Liver (tissue), 3 donors: ENCODE measurements around the gene SUSD5.

Experiments
- FOXA1 ChIP-seq: IDR thresholded peaks from 2 replicates; pipeline ENCODE4 v1.6.1; 2016; ENCODE audit warnings: antibody characterized with exemption
- GABPA ChIP-seq, 2 donors: IDR thresholded peaks in 1 of 2; conservative IDR thresholded peaks in 1 of 2; 2 replicates each; pipeline ENCODE4 v1.6.1; 2016; ENCODE audit warnings: antibody characterized with exemption in 2 of 2, mild to moderate bottlenecking in 1 of 2, moderate library complexity in 1 of 2
- JUND ChIP-seq, 2 donors: IDR thresholded peaks; 2 replicates each; pipeline ENCODE4 v1.6.1; 2016; ENCODE audit warnings: antibody characterized with exemption in 2 of 2
- NR2F2 ChIP-seq: IDR thresholded peaks from 2 replicates; pipeline ENCODE4 v1.6.1; 2016; ENCODE audit warnings: antibody characterized with exemption
- RAD21 ChIP-seq, 2 donors: IDR thresholded peaks; 2 replicates each; pipeline ENCODE4 v1.6.1; 2016; ENCODE audit warnings: antibody characterized with exemption in 2 of 2, mild to moderate bottlenecking in 2 of 2
- SP1 ChIP-seq: IDR thresholded peaks from 2 replicates; pipeline ENCODE4 v1.6.1; 2018; ENCODE audit warnings: antibody characterized with exemption, mild to moderate bottlenecking
- TF ChIP-seq, protein P1 (sequence below): fragments of 150-350 bp; IDR thresholded peaks from 2 replicates; pipeline ENCODE4 v1.5.1; 2017; ENCODE audit warnings: improper control_type of control experiment, low read depth, low read length; ENCODE audit not compliant: missing input control
- TF ChIP-seq, protein P2 (sequence below): IDR thresholded peaks from 2 replicates; pipeline ENCODE4 v1.6.1; 2016; ENCODE audit warnings: antibody characterized with exemption, mild to moderate bottlenecking
- donor health status: healthy.
- donor health status: healthy.

DNA sequence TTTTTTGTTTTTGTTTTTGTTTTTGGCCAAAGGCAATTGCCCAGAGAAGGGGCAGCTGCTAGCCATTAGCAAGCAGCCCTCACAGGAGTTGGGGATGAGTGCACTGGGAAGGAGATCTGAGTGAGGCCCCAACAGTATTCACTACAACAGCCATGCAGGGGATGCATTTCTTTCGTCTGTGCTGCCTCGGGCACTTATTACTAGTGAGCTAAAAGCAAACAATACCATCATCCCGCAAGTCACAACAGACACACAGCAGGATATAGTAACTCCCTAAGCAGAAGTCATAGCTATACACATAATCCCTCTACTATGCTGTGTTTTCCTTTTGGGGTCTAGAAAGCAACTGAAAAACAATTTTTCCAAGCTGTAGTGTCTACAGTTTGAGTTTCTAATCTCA, 77.6 kb downstream of the SUSD5 start:
- TF ChIP-seq, protein P1, sequence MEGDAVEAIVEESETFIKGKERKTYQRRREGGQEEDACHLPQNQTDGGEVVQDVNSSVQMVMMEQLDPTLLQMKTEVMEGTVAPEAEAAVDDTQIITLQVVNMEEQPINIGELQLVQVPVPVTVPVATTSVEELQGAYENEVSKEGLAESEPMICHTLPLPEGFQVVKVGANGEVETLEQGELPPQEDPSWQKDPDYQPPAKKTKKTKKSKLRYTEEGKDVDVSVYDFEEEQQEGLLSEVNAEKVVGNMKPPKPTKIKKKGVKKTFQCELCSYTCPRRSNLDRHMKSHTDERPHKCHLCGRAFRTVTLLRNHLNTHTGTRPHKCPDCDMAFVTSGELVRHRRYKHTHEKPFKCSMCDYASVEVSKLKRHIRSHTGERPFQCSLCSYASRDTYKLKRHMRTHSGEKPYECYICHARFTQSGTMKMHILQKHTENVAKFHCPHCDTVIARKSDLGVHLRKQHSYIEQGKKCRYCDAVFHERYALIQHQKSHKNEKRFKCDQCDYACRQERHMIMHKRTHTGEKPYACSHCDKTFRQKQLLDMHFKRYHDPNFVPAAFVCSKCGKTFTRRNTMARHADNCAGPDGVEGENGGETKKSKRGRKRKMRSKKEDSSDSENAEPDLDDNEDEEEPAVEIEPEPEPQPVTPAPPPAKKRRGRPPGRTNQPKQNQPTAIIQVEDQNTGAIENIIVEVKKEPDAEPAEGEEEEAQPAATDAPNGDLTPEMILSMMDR, result no peak
- TF ChIP-seq FOXA1 (no peak), SP1 (no peak), GABPA (IDR thresholded peaks at IDR 0.05 in 1 of 2, conservative IDR thresholded peaks at IDR 0.05 in 1 of 2) (no peak), RAD21 (IDR thresholded peaks at IDR 0.05) (no peak), JUND (IDR thresholded peaks at IDR 0.05) (no peak), NR2F2 (no peak)
- TF ChIP-seq, protein P2, sequence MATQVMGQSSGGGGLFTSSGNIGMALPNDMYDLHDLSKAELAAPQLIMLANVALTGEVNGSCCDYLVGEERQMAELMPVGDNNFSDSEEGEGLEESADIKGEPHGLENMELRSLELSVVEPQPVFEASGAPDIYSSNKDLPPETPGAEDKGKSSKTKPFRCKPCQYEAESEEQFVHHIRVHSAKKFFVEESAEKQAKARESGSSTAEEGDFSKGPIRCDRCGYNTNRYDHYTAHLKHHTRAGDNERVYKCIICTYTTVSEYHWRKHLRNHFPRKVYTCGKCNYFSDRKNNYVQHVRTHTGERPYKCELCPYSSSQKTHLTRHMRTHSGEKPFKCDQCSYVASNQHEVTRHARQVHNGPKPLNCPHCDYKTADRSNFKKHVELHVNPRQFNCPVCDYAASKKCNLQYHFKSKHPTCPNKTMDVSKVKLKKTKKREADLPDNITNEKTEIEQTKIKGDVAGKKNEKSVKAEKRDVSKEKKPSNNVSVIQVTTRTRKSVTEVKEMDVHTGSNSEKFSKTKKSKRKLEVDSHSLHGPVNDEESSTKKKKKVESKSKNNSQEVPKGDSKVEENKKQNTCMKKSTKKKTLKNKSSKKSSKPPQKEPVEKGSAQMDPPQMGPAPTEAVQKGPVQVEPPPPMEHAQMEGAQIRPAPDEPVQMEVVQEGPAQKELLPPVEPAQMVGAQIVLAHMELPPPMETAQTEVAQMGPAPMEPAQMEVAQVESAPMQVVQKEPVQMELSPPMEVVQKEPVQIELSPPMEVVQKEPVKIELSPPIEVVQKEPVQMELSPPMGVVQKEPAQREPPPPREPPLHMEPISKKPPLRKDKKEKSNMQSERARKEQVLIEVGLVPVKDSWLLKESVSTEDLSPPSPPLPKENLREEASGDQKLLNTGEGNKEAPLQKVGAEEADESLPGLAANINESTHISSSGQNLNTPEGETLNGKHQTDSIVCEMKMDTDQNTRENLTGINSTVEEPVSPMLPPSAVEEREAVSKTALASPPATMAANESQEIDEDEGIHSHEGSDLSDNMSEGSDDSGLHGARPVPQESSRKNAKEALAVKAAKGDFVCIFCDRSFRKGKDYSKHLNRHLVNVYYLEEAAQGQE, result no peak
